A673 (cell line): ENCODE data around the gene HMGCS2. TPM values are rescaled to one million over a fixed set of nuclear protein-coding genes. Genes with fewer than 3 reads are reported as not detected.

Experiments
- BruUV-seq: library from RNA; stranded (reverse); fragments of 400-500 nt; replicated peaks from 2 replicates; lab custom pipeline; 2021; lab: Mats Ljungman, UMichigan
- CTCF ChIA-PET: fragments of 300-600 bp; sonication (Branson Sonifier 250); formaldehyde crosslinking; loops from one replicate; lab custom pipeline; 2022; ENCODE audit warnings: antibody characterized with exemption; lab: Charles Lee
- POLR2A ChIA-PET: fragments of 300-600 bp; sonication (Branson Sonifier 250); formaldehyde crosslinking; loops from one replicate; lab custom pipeline; 2022; ENCODE audit warnings: antibody characterized with exemption; ENCODE audit not compliant: low non-redundant PET; lab: Charles Lee
- DNase-seq: peaks from one replicate; pipeline ENCODE4 v3.0.0-alpha.2; 2015; ENCODE audit warnings: low spot score
- H3K27ac ChIP-seq: fragments of 200-600 bp; sonication (generic); 2 replicates; pipeline ENCODE4 v1.5.1; 2016; ENCODE audit warnings: mixed run types, low read depth, mild to moderate bottlenecking, mixed read lengths, antibody characterized with exemption, low read length; ENCODE audit not compliant: poor library complexity, severe bottlenecking
- H3K27me3 ChIP-seq: fragments of 200-600 bp; sonication (generic); replicated peaks from 2 replicates; pipeline ENCODE4 v1.6.1; 2017; ENCODE audit warnings: mixed run types, low read depth, mild to moderate bottlenecking, mixed read lengths, antibody characterized with exemption, low read length; ENCODE audit not compliant: insufficient read depth, poor library complexity
- H3K36me3 ChIP-seq: fragments of 200-600 bp; sonication (generic); 2 replicates; pipeline ENCODE4 v1.6.1; 2016; ENCODE audit warnings: mixed run types, mild to moderate bottlenecking, mixed read lengths, antibody characterized with exemption, low read length; ENCODE audit not compliant: insufficient read depth, poor library complexity, severe bottlenecking
- H3K4me1 ChIP-seq: fragments of 200-600 bp; sonication (generic); 2 replicates; pipeline ENCODE4 v1.6.1; 2017; ENCODE audit warnings: mixed run types, mild to moderate bottlenecking, mixed read lengths, antibody characterized with exemption, low read length; ENCODE audit not compliant: insufficient read depth, poor library complexity, severe bottlenecking
- H3K4me3 ChIP-seq: fragments of 200-600 bp; sonication (generic); 2 replicates; pipeline ENCODE4 v1.5.1; 2016; ENCODE audit warnings: low read depth, mixed run types, mild to moderate bottlenecking, mixed read lengths, low read length; ENCODE audit not compliant: poor library complexity, severe bottlenecking
- H3K9me3 ChIP-seq: fragments of 200-600 bp; sonication (generic); 2 replicates; pipeline ENCODE4 v1.6.1; 2016; ENCODE audit warnings: mixed run types, low read depth, mild to moderate bottlenecking, mixed read lengths, antibody characterized with exemption, low read length; ENCODE audit not compliant: poor library complexity, severe bottlenecking
- CTCF ChIP-seq: fragments of 300-800, 200-600 bp; sonication (generic); conservative IDR thresholded peaks from 2 replicates; pipeline ENCODE4 v1.5.1; 2017; ENCODE audit warnings: low read depth, mild to moderate bottlenecking, antibody characterized with exemption, low read length, moderate library complexity, mixed read lengths
- EZH2 ChIP-seq: fragments of 200-600 bp; sonication (generic); IDR thresholded peaks from 2 replicates; pipeline ENCODE4 v1.6.1; 2017; ENCODE audit warnings: borderline replicate concordance, low read depth, mild to moderate bottlenecking, mixed read lengths, antibody characterized with exemption, low read length; ENCODE audit not compliant: poor library complexity, severe bottlenecking
- intact Hi-C: fragments of 100-400 bp; cut with micrococcal nuclease; formaldehyde crosslinking; loops from one replicate; pipeline ENCODE4 v1.10.0; 2022; ENCODE audit not compliant: unreplicated experiment
- total RNA-seq: library from RNA; stranded (reverse); gene quantifications from 2 replicates; pipeline ENCODE4 v1.2.3, GENCODE V29; 2021

HMGCS2 gene
- total RNA-seq, 1 experiment from 2014 or later, result not detected

DNA sequence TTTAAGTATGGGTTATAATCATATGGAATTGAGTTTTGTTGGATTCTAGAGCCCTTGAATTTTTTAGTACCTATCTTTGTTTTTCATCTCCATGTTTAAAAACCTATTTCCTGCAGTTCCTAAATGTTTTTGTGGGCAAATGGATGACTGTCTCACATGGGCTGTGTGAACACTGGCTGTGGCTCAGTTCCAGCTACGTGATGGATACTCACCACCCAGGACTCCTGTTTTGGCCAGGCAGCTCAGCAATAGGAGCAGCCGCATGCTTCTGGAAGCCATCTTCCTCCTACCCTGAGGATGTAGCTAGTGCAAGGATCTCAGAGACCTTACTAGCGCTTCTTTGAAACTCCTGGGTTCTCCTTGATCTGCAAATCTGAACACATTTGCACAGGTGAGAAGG, 39.8 kb upstream of the HMGCS2 start:
- POLR2A ChIA-PET, result no interaction called here
- H3K4me3 ChIP-seq, result no peak overlapping the region
- no TSS peak for BruUV-seq

DNA sequence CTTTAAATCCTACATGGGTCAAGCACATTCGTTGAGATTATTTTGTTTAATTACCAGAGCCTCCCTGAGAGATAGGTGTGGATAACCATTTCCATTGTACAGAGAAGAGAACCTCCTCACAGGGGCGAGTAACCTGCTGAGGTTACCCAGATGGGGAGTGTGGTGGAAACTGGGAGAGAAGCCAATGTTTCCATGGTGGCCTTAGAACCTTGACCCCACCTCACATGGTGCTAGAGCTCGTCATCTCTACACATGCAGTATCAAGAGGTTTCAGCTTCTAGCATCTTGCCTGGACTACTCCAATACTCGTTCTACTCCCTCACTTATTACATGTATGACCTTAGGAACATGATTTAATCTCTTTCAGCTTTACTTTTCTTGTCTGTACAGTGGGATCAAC, 37.8 kb upstream of the HMGCS2 start:
- BruUV-seq, result no TSS peak
- Histone ChIP-seq H3K9me3 (no peaks in the 10 kb centered on the region), H3K4me1 (no peaks in the 10 kb centered on the region), H3K36me3 (no peaks in the 10 kb centered on the region), H3K27me3 (no peaks in the 10 kb centered on the region), H3K27ac (no peak overlapping the region), H3K4me3 (no peak overlapping the region)
- DNase-seq, result no peak
- POLR2A ChIA-PET, result no interaction called here
- CTCF ChIA-PET, result no interaction called here
- TF ChIP-seq EZH2, result no peak
- no peak for TF ChIP-seq CTCF
- intact Hi-C loops, result loop anchor here (5.0 kb wide), 1 partner anchor 64 kb away; no protein-coding TSS in a partner anchor

More for the DNA sequence above, 39.8 kb upstream of the HMGCS2 start:
- H3K4me1 ChIP-seq, result no peaks in the 10 kb centered on the region
- no peaks in the 10 kb centered on the region for H3K27me3 ChIP-seq
- no peaks in the 10 kb centered on the region for H3K36me3 ChIP-seq
- no peaks in the 10 kb centered on the region for H3K9me3 ChIP-seq
- intact Hi-C loops, result loop anchor here (5.0 kb wide), 1 partner anchor 66 kb away; no protein-coding TSS in a partner anchor
- no peak for DNase-seq
- no peak overlapping the region for H3K27ac ChIP-seq
- CTCF ChIA-PET, result interaction anchor here (0.6 to 0.9 kb wide), 3 partner anchors 21 to 197 kb away, joined by 3 to 4 read pairs (median 3); no protein-coding TSS in a partner anchor
- no peak for TF ChIP-seq EZH2
- no peak for TF ChIP-seq CTCF

DNA sequence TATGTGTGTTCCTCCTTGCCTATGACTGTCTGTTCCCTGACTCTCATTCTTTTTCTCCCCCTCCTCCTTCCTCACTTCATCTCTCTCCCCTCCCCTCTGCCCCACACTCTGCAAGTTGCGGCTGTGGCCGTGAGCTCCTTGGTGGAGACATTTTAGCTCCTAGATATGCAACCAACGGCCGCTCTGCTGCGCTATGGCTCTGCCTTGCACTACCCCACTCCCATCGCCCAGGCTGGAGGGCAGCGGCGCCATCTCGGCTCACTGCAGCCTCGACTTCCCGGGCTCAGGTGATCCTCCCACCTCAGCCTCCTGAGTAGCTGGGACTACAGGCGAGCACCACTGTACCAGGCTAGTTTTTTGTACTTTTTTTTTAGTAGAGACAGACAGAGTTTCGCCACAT, 37.0 kb upstream of the HMGCS2 start:
- Histone ChIP-seq H3K9me3 (no peaks in the 10 kb centered on the region), H3K4me1 (no peaks in the 10 kb centered on the region), H3K27me3 (no peaks in the 10 kb centered on the region), H3K36me3 (no peaks in the 10 kb centered on the region), H3K4me3 (no peak overlapping the region), H3K27ac (no peak overlapping the region)
- no peak for TF ChIP-seq CTCF
- no peak for TF ChIP-seq EZH2
- no TSS peak for BruUV-seq
- POLR2A ChIA-PET, result no interaction called here
- intact Hi-C loops, result loop anchor here (5.0 kb wide), 1 partner anchor 63 kb away; no protein-coding TSS in a partner anchor
- CTCF ChIA-PET, result no interaction called here
- DNase-seq, result no peak
